Measurements from ENCODE around the gene AAK1.
"Not testable (repeated sequence)": the region's sequence is repeated elsewhere in the genome, so short reads cannot be mapped to it uniquely, and the experiment has no call there.

- TF ChIP-seq ZNF317 (CRISPR knock-in tag; IDR thresholded peaks at IDR 0.05; ENCODE audit: borderline replicate concordance, low read depth); ATF6 (CRISPR knock-in tag; IDR thresholded peaks at IDR 0.05): not testable (repeated sequence)
Measured at GRCh38 chr2:69550511-69550910, 93.0 kb downstream of the AAK1 start.
